HG03196 (cell line): ENCODE measurements around the gene SENP2.
"Not testable (repeated sequence)": the region's sequence is repeated elsewhere in the genome, so short reads cannot be mapped to it uniquely, and the experiment has no call there.

ENCODE experiments used
- ATAC-seq: cut with Tn5 transposase; IDR thresholded peaks from one replicate; pipeline ENCODE4 v1.9.1; 2021; ENCODE audit not compliant: unreplicated experiment

Gene SENP2

DNA sequence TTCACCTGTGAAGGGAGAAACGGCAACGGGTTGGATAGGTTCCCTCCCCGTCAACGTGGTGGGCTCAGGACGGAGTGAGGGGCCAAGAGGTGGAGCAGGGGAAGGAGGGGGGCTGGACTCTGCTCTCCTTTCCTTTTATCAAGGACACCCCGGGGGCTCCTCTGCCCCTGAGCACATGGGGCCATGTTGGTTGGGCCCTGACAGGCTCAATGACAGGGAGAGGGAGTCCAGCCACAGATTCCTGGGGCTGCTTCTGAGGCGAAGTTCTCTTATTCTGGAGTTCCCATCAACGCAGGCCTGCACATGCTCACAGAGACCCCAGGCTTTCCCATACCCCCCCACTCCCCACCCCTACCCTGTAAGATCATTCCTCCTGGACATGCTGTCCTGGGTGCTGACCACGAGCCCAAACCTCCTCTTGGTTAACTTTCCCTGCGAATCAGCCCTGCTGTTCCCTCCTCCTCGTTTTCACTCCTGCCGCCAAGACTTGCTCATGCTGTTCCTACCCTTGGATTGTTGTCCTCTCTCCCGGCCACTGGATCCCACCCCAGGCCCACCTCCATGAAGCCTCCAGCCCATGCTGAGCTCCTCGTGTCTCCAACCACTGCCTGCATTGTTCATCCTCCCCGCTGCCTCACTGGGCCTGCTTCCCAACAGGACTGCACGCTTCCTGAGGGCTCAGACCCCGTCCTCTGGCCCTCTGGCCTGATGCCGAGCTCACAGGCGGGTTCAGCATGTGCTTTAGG lies 61.2 kb downstream of the SENP2 start:
- no peak for ATAC-seq

GRCh38 chr3:185647880-185648210 lies 61.8 kb downstream of the SENP2 start:
- ATAC-seq: no peak

GRCh38 chr3:185648396-185648795 lies 62.3 kb downstream of the SENP2 start:
- no peak for ATAC-seq

- no peak for ATAC-seq
Observed at GRCh38 chr3:185649414-185649813, 63.3 kb downstream of the SENP2 start.

GRCh38 chr3:185651971-185652370 lies 65.9 kb downstream of the SENP2 start:
- ATAC-seq: no peak

GRCh38 chr3:185653949-185654757 lies 68.1 kb downstream of the SENP2 start:
- no peak for ATAC-seq

GRCh38 chr3:185654758-185655145 lies 68.7 kb downstream of the SENP2 start:
- no peak for ATAC-seq

DNA sequence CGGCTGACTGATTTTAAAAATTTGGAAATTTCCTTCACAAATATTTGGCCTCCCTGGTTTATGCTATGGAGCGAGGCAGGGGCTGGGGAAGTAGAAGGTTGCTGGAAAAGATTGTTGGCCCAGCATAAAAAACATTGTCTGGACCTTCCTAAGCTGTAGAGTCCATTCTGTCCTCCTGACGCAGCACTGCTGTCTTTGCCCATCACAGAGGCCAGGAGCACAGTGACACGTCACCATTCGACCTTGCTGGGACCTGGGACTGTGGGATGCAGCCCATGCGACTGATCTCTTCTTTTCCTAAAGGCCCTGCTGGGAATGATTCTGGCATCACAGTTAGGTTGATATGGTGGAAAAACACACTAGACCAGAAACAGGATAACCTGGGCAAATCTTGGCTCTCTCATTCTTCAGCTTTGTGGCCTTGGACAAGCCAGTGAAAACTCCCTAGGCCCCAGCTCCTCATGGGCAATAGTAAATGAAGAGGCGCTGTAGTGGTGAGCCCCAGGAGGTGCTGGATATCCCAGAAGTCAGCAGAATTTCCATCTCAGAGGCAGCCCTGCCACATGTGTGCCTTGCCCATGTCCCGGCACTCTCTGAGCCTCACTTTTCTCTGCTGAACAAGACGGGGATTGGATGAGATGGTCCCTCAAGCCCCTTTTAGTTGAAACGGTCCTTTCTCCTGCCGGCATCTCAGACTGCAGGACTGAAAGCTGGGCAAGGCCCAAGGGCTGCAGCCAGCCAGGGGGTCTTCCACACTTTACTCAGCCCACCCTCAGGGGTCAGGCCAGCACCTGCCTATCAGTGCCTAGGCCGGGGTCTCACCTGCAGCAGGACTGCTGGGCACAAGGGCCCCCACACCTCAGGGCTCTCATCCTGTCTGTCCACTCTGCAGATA lies 69.6 kb downstream of the SENP2 start:
- ATAC-seq: no peak

- no peak for ATAC-seq
Observed at GRCh38 chr3:185656321-185656840, 70.3 kb downstream of the SENP2 start.

- ATAC-seq: no peak
Observed at GRCh38 chr3:185657211-185657610, 71.1 kb downstream of the SENP2 start.

DNA sequence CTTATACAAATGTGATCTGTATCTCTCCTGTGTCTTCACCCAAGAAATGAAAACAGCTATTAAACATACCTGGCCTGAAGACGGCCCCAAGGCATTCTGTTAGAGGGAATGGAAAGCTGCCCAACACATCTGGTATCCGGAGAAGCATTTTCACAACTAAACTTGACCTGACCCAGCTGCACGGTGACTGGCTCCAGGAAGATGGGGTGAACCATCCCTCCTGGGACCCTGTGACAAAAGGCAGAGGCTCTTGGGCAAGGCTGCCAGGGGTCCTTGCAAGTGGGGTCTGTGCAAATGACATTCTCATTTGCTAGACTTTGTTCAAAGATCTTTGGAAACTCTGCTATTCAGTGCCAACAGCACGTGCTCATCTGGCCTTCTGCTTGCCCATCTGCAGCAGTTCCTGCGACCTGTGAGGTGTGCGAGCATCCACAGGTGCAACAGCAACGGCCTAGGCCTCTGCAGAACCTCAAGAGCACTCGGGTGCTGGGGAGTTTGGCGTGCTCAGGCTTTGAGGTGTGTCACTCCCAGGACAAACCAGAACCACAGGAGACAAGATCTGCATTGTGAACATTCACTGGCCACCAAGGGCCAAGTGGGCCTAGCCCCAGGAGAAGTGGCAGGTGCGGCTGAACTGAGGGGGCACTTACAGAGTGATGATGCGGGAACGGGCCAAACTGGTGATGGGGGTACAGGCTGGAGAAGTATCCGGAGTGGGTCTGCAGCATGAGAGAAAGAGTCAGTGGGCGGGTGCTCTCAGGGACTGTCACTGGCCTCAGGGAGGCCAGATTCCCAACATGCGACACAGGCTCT lies 71.8 kb downstream of the SENP2 start:
- no peak for ATAC-seq

DNA sequence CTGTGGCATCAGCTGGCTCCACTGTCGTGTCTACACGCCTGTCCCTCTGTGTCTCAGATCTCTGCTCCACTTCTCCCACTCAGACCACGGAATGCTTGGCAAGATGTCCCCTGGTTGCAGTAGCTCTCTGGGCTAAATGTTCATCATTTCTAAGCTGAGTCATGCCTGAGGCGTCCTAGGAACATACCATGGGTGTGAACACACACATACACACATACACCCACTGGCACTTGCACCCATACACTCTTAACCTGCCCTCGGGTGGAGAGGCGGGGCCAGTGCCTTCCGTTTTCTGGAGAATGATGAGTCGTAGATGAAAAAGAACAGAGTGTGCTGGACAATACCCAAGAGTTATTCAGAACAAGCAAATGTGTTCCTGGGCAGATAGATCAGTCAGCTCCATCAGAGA lies 72.4 kb downstream of the SENP2 start:
- ATAC-seq: no peak

- no peak for ATAC-seq
Observed at GRCh38 chr3:185658943-185659342, 72.8 kb downstream of the SENP2 start.

GRCh38 chr3:185659942-185660921 lies 74.1 kb downstream of the SENP2 start:
- no peak for ATAC-seq

- ATAC-seq: not testable (repeated sequence)
Observed at GRCh38 chr3:185661296-185661695, 75.2 kb downstream of the SENP2 start.

DNA sequence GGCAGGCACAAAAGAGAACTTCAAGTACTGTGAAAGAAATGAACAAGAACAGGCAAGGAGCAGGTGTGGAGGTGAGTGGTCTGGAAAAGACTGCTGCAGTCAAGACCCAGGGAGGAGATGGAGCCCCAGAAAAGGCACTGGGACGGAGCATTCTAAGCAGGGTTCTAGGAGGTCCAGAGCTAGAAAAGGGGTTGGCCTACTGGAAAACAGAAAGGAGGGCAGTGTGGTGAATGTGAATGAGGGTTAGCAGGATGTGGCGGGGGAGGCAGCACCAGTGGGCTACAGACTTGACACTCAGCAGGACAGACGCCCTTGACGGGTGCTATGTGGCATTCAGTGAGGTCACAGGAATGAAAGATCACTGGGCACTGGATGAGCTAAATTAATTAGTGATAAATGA lies 75.7 kb downstream of the SENP2 start:
- ATAC-seq: no peak

GRCh38 chr3:185663929-185664328 lies 77.8 kb downstream of the SENP2 start:
- no peak for ATAC-seq

- ATAC-seq: no peak
Observed at GRCh38 chr3:185667574-185667973, 81.5 kb downstream of the SENP2 start.

- no peak for ATAC-seq
Observed at GRCh38 chr3:185677146-185677829, 91.2 kb downstream of the SENP2 start.
